Cardiac muscle cell (in vitro differentiated cells and primary cell): ENCODE data around the gene GAMT. TPM values are rescaled to one million over a fixed set of nuclear protein-coding genes. Genes with fewer than 3 reads are reported as not detected.

Source experiments
- DNase-seq, 2 donors: peaks; one replicate each; pipeline versions ENCODE4 v3.0.0 to v3.0.0-alpha.2; 2010 to 2017; ENCODE audit warnings: low read depth in 1 of 2, low spot score in 1 of 2
- H3K27ac ChIP-seq: fragments of 200-600 bp; sonication (generic); 2 replicates; pipeline ENCODE4 v1.5.1; 2016
- H3K27me3 ChIP-seq: fragments of 200-600 bp; sonication (generic); 2 replicates; pipeline ENCODE4 v1.6.0; 2016; ENCODE audit warnings: control low read depth
- H3K36me3 ChIP-seq: fragments of 200-600 bp; sonication (generic); 2 replicates; pipeline ENCODE4 v1.5.1; 2016; ENCODE audit warnings: control low read depth
- H3K4me1 ChIP-seq: fragments of 200-600 bp; sonication (generic); 2 replicates; pipeline ENCODE4 v1.8.1; 2017; ENCODE audit warnings: low read depth, mild to moderate bottlenecking, mixed run types
- H3K4me3 ChIP-seq: fragments of 200-600 bp; sonication (generic); 2 replicates; pipeline ENCODE4 v1.5.1; 2016; ENCODE audit warnings: mild to moderate bottlenecking
- H3K9me3 ChIP-seq: fragments of 200-600 bp; sonication (generic); 2 replicates; pipeline ENCODE4 v1.5.1; 2017; ENCODE audit warnings: low read depth, mild to moderate bottlenecking, control low read depth
- CTCF ChIP-seq: IDR thresholded peaks from 2 replicates; pipeline ENCODE4 v1.5.1; 2012; ENCODE audit warnings: low read depth, mild to moderate bottlenecking, low read length
- polyA plus RNA-seq: library from polyadenylated mRNA; unstranded; fragments of >200 nt; fragmentation: Nextera tagmentation; extraction: Ambion mirVana; gene quantifications from 2 replicates; pipeline ENCODE4 v1.2.1, GENCODE V29; 2016
- total RNA-seq: library from RNA; depleted of rRNA; stranded (reverse); fragments of >200 nt; gene quantifications from 2 replicates; pipeline ENCODE4 v1.2.3, GENCODE V29; 2016

Gene GAMT
- total and polyA plus RNA-seq, 2 experiments from 2014 or later, result 180 to 231 TPM

- no peak overlapping the region for H3K27ac ChIP-seq
- no peak for TF ChIP-seq CTCF
- no peak for DNase-seq
- peaks cover 16% of the 10 kb centered on the region for H3K36me3 ChIP-seq
- H3K4me1 ChIP-seq, result no peaks in the 10 kb centered on the region
- no peak overlapping the region for H3K4me3 ChIP-seq
- H3K9me3 ChIP-seq, result no peaks in the 10 kb centered on the region
- no peaks in the 10 kb centered on the region for H3K27me3 ChIP-seq
Observed at GRCh38 chr19:1434040-1434366, 32.7 kb upstream of the GAMT start.

- H3K36me3 ChIP-seq, result peaks cover 21% of the 10 kb centered on the region
- DNase-seq, result no peak
Observed at GRCh38 chr19:1433119-1434039, 32.0 kb upstream of the GAMT start.

GRCh38 chr19:1432507-1432887 lies 31.2 kb upstream of the GAMT start:
- no peak overlapping the region for H3K4me3 ChIP-seq
- H3K9me3 ChIP-seq, result no peaks in the 10 kb centered on the region
- no peak for DNase-seq
- TF ChIP-seq CTCF, result no peak
- no peak overlapping the region for H3K27ac ChIP-seq
- peaks cover 24% of the 10 kb centered on the region for H3K36me3 ChIP-seq
- H3K4me1 ChIP-seq, result no peaks in the 10 kb centered on the region
- no peaks in the 10 kb centered on the region for H3K27me3 ChIP-seq

More at GRCh38 chr19:1433119-1434039, 32.0 kb upstream of the GAMT start:
- TF ChIP-seq CTCF, result no peak
- Histone ChIP-seq H3K9me3 (no peaks in the 10 kb centered on the region), H3K27me3 (no peaks in the 10 kb centered on the region), H3K27ac (no peak overlapping the region), H3K4me1 (no peaks in the 10 kb centered on the region), H3K4me3 (no peak overlapping the region)

GRCh38 chr19:1431759-1432506 lies 30.6 kb upstream of the GAMT start:
- H3K9me3 ChIP-seq, result no peaks in the 10 kb centered on the region
- H3K4me3 ChIP-seq, result no peak overlapping the region
- no peak overlapping the region for H3K27ac ChIP-seq
- no peaks in the 10 kb centered on the region for H3K27me3 ChIP-seq
- no peak for DNase-seq
- no peak for TF ChIP-seq CTCF
- peaks cover 24% of the 10 kb centered on the region for H3K36me3 ChIP-seq
- no peaks in the 10 kb centered on the region for H3K4me1 ChIP-seq

GRCh38 chr19:1430246-1430645 lies 28.9 kb upstream of the GAMT start:
- no peak for DNase-seq
- Histone ChIP-seq H3K4me1 (no peaks in the 10 kb centered on the region), H3K36me3 (peaks cover 24% of the 10 kb centered on the region), H3K27me3 (no peaks in the 10 kb centered on the region), H3K4me3 (no peak overlapping the region), H3K27ac (no peak overlapping the region), H3K9me3 (no peaks in the 10 kb centered on the region)
- TF ChIP-seq CTCF, result no peak
